SH-SY5Y (cell line): ENCODE results near the gene BDKRB2.

Experiments used
- GATA2 ChIP-seq: IDR thresholded peaks from 2 replicates; pipeline ENCODE4 v1.6.1; 2011; ENCODE audit warnings: mild to moderate bottlenecking, low read depth, low read length
- GATA3 ChIP-seq: IDR thresholded peaks from 2 replicates; pipeline ENCODE4 v1.6.1; 2011; ENCODE audit warnings: low read depth, mild to moderate bottlenecking, low read length, moderate library complexity

The BDKRB2 gene

GRCh38 chr14:96204151-96205058 lies at the start of gene BDKRB2:
TSS of gene BDKRB2 (plus strand) at chr14:96204839. CDS start at chr14:96237108, 32,269 bp downstream.
- TF ChIP-seq GATA2 (no peak), GATA3 (no peak)

DNA sequence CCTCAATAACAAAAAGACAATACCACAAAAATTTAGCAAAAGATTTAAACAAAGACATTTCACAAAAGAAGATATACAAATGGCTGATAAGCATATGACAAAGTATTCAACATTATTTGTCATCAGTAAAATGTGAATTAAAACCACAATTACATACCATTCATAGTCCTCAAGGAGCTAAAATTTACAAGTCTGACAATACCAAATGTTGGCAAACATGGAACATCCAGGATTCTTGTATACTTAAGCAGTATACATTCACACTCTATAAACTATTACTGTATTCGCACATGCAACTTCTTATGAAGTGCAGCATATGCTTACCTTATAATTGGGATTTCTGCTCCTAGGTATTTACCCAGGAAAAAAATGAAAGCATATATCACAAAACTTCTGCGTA lies 49.7 kb upstream of the BDKRB2 start:
- TF ChIP-seq GATA3 (no peak), GATA2 (no peak)

DNA sequence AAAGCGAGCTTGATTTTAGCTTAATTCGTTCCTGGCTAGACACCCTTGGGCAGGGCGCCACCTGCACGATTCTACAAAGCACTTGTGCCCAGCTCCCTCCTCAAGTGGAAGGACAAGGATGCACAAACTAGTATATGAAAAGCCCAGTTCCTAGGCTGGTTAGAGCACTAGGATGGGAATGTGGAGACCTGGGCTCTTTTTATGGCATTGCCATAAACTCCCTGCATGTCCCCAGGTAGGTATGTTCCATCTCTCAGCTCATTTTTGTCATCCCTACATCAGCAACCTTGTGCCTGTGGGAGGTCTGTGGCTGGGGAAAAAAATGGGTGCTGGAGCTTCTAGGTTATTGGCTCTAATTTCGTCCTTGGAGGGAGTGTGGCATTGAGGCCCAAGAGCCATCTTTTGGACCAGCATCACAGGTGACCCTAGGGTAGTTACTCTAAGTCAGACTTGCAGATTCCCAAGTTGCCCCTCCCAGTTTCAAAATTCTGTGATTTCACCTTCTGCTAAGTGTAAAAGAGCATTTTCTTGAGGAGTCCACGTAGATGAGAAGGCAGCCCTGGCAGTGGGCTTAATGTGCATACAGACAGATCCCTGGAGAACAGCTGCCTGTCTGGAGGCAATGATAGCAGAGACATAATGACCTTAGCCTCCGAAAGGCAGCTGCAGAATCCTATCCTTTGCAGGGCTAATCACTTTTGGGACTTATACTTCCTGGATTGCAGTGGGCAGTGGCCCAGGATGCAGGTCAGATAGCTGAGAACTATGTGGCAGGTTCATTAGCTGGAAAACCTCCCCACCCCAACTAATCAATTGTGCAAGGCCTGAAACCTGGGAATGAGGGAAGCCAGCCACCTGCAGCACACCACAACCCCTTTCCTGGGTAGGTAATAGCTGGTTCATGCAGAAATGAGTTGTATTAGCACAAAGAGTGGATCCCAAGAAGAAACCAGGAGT lies 47.6 kb upstream of the BDKRB2 start:
- TF ChIP-seq GATA2 (no peak), GATA3 (no peak)

DNA sequence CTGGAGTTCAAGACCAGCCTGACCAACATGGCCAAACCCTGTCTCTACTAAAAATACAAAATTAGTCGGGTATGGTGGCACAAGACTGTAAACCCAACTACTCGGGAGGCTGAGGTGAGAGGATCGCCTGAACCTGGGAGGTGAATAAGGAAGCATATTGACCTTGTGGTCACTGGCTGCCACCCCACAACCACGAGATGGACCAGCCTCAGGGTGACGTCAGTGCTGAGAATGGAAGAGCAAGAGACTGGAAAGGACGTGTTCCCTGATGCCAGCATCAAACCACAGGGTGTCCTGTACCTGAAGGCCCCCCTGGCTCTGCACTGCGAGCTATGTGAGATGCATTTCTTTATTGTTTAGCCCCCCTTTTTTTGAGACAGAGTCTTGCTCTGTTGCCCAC lies 45.9 kb upstream of the BDKRB2 start:
- TF ChIP-seq GATA3 (no peak), GATA2 (no peak)

DNA sequence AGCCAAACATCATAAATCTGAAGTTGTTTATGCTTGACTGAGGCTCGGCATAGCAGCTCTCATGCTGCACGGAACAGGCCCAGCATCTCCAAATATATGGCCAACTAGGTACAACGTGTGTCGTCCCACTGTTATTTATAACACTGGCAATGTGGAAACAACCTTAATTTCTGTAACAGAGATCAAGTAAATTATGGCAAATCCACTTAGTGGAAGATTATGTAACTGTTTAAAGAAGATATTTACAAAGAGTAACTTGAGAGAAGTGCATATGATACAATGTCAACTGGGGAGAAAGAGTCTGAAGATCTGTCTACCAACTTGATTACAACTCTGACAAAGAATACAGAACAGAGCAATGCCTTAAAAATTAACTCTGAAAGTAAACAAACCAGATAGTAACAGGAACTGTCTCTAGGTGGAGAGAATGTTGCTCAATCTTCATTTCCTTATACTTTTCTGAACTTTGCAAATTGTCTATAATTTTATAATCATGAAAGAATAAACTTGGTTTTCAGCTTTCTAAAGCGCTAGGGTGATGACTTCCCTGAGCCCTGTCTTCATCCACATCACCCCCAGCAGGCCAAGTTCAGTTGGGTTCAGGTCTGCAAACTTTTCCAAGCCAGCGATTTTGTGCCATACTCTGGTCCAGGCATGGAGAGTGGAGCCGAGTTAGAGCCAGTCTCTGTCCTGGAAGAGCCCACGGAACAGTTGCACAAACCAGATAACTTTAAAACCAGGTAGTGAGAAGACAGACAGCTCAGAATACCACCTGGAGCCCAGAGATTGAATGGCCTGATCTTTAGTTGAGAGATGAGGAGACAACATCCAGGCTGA lies 44.3 kb upstream of the BDKRB2 start:
- no peak for TF ChIP-seq GATA2

- TF ChIP-seq GATA3: no peak
- no peak for TF ChIP-seq GATA2
Observed at GRCh38 chr14:96160913-96161310, 43.7 kb upstream of the BDKRB2 start.

DNA sequence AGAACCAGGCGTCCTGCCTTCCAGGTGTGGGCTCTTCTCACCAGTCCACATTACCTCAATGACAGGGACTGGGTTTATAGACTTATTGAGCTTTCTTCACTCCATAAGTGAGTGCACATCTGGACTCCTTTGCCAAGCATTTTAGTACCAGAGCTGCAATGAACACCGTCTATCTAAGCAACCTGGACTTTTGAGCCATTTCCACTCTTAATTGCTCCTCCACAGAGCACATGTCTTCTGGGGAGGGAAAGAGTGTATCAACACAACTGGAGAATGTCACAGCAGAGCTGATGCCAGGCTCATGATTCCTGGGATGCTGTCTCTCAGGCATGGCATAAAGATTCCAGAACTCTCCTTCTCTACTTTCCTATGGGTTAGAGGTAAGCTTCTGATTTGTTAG lies 43.0 kb upstream of the BDKRB2 start:
- no peak for TF ChIP-seq GATA2
- no peak for TF ChIP-seq GATA3

GRCh38 chr14:96162265-96162664 lies 42.4 kb upstream of the BDKRB2 start:
- TF ChIP-seq GATA2: no peak
- TF ChIP-seq GATA3: no peak

GRCh38 chr14:96162741-96163140 lies 41.9 kb upstream of the BDKRB2 start:
- no peak for TF ChIP-seq GATA3

GRCh38 chr14:96164861-96165490 lies 39.7 kb upstream of the BDKRB2 start:
- TF ChIP-seq GATA2 (no peak), GATA3 (no peak)

- TF ChIP-seq GATA2: no peak
- no peak for TF ChIP-seq GATA3
Observed at GRCh38 chr14:96165493-96166436, 38.9 kb upstream of the BDKRB2 start.

DNA sequence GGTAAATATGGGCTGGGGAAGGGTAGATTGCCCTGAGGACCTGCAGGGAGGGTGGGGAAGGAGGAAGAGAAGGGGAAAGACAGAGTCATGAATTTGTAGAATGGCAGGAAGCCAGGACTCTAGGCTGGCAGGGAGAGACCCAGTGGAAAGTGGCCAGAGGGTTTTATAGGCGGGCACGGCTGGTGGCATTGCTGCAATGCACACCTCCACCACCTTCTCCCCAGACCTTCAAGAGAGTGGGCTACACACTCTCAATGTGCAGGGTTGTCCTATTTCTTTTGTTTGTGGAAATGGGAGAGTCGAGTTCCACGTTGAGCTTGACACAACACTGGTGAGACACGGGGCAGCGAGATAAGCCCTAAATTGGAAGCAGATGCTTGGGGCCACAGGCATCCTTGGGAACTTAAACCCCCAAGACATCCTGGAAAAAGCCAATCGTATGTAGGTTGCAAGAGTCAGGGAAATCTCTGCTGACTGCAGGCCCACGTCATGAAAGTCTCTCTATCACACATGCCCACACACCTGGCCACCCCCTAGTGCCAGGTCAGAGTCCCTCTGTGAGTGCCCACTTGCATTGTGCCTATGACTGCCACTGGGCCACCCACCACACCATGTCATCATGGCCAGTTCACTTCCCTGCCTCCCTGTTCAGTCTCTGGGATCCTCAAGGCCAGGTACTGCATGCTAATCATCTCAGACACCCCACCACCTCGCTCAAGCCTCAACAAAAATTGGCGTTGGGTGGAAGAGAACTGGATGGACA lies 38.0 kb upstream of the BDKRB2 start:
- TF ChIP-seq GATA2: peak; percentile 39; the same call in 1 of the 2 replicates
- TF ChIP-seq GATA3: no peak
